Loucy (cell line): ENCODE results near the gene ITCH.

Experiments used
- EZH2phosphoT487 ChIP-seq: fragments of 200-600 bp; IDR thresholded peaks from 2 replicates; pipeline ENCODE4 v1.6.1; 2018; ENCODE audit warnings: antibody characterized with exemption, mild to moderate bottlenecking, moderate library complexity, borderline replicate concordance
- TF ChIP-seq, protein P1 (sequence below): fragments of 200-600 bp; sonication (generic); conservative IDR thresholded peaks from 2 replicates; pipeline ENCODE4 v1.5.1; 2014; ENCODE audit warnings: mild to moderate bottlenecking, antibody characterized with exemption, low read length

DNA sequence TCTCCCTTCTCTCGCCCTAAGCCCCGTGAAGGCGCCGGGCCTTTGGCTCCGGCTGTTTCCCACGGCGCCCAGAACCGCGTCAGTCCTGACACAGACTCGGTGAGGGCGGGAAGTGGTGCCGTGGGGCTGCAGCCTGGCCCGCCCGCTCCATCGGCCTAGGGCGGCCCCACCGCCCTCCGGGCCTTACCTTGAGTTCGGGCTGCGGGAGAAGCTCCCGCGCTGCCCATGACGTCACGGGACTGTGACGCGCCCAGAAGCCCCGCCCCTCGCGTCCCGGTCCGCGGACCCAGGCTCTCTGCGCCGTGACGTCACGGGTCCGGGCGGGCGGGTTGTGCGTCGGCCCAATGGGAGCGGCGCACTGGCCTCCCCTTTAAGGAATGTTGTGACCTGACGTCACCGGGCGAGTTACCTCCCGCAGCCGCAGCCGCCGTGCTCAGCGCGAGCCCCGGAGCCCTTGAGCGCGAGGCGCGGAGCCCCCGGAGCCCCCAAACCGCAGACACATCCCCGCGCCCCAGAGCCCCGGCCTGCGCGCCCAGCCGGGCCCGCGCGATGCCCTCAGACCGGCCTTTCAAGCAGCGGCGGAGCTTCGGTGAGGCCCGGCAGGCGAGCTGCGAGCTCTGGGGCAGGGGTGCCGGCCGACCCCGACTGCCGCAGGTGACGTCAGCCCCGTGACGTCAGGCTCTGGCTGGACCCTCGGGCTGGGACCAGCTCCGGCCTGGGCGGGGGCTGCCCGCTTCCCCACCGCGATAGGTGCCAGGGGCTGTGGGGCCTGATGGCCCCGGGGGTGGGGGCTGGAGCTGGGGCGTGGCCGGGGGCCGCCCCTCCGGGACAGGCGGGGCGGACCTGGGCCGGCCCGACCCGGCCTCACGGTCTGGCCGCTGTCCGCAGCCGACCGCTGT lies 195.5 kb downstream of the ITCH start, which contains the start of gene MAP1LC3A:
- TF ChIP-seq, protein P1, sequence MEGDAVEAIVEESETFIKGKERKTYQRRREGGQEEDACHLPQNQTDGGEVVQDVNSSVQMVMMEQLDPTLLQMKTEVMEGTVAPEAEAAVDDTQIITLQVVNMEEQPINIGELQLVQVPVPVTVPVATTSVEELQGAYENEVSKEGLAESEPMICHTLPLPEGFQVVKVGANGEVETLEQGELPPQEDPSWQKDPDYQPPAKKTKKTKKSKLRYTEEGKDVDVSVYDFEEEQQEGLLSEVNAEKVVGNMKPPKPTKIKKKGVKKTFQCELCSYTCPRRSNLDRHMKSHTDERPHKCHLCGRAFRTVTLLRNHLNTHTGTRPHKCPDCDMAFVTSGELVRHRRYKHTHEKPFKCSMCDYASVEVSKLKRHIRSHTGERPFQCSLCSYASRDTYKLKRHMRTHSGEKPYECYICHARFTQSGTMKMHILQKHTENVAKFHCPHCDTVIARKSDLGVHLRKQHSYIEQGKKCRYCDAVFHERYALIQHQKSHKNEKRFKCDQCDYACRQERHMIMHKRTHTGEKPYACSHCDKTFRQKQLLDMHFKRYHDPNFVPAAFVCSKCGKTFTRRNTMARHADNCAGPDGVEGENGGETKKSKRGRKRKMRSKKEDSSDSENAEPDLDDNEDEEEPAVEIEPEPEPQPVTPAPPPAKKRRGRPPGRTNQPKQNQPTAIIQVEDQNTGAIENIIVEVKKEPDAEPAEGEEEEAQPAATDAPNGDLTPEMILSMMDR = no peak
- no peak for TF ChIP-seq EZH2phosphoT487
